Mesothelial cell of epicardium (in vitro differentiated cells): Measurements from ENCODE around the gene FAF1. TPM values are rescaled to one million over a fixed set of nuclear protein-coding genes. Genes with fewer than 3 reads are reported as not detected.

Experiments
- DNase-seq, 2 experiments: peaks; one replicate each; pipeline ENCODE4 v3.0.0; 2021; ENCODE audit warnings: low spot score in 2 of 2; ENCODE audit not compliant: unreplicated experiment in 2 of 2
- H3K27ac Mint-ChIP-seq: 2 replicates; pipeline ENCODE4 v1.8.0; 2021; ENCODE audit warnings: mixed read lengths
- H3K27me3 Mint-ChIP-seq: 2 replicates; pipeline ENCODE4 v1.8.0; 2021; ENCODE audit warnings: low read depth, mixed read lengths
- H3K36me3 Mint-ChIP-seq: 2 replicates; pipeline ENCODE4 v1.8.0; 2021; ENCODE audit warnings: mixed read lengths
- H3K4me1 Mint-ChIP-seq: 2 replicates; pipeline ENCODE4 v1.8.0; 2021; ENCODE audit warnings: mixed read lengths
- H3K4me3 Mint-ChIP-seq: 2 replicates; pipeline ENCODE4 v1.8.0; 2021; ENCODE audit warnings: mild to moderate bottlenecking, moderate library complexity, mixed read lengths
- H3K9me3 Mint-ChIP-seq: 2 replicates; pipeline ENCODE4 v1.8.0; 2021; ENCODE audit warnings: mixed read lengths
- CTCF ChIP-seq: fragments of 200-600 bp; sonication (generic); IDR thresholded peaks from one replicate; pipeline ENCODE4 v1.5.0; 2021; ENCODE audit warnings: antibody characterized with exemption; ENCODE audit not compliant: unreplicated experiment
- total RNA-seq: library from RNA; stranded (reverse); gene quantifications from 3 replicates; pipeline ENCODE4 v1.2.1, GENCODE V29; 2021

Gene FAF1
- total RNA-seq, 1 donor from 2014 or later: 44.4 TPM

DNA sequence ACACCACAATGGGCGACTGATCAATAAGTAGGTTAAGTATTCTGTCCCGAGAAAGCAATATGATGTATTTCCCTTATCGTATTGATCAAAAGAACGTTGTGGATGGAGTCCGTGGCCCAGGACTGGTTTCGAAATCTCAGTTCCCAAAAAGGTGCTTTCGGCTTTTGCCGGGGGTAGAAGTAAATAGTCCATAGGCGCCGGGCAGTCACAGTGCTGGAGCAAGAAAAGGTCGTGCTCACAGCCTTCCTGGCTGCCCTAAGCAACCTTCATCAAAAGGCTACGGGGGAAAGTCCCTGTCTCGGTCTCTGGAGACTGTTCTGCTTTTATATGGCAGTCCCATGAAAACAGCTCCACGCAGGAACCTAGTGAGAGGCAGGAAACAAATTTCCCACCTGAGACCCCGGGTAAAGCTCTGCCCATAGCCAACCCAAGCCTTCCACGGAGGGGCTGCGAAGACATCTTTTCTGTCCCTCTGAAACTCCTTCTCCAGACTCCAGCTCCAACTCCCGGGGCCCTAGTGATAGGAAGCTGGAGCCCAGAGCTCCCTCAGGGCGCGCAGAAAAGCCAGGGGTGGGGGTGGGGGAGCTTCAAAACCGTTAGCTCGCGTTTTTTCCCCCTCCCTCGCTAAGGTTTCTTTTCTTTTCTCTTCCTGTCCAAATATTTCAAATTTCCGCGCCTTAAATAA is 17.0 kb upstream of the FAF1 start:
- no peak overlapping the region for H3K4me3 Mint-ChIP-seq
- peaks cover 6% of the 10 kb centered on the region for H3K4me1 Mint-ChIP-seq
- DNase-seq: no peak
- peaks cover 90% of the 10 kb centered on the region for H3K27me3 Mint-ChIP-seq
- no peaks in the 10 kb centered on the region for H3K36me3 Mint-ChIP-seq
- no peak for TF ChIP-seq CTCF
- no peaks in the 10 kb centered on the region for H3K9me3 Mint-ChIP-seq
- no peak overlapping the region for H3K27ac Mint-ChIP-seq

DNA sequence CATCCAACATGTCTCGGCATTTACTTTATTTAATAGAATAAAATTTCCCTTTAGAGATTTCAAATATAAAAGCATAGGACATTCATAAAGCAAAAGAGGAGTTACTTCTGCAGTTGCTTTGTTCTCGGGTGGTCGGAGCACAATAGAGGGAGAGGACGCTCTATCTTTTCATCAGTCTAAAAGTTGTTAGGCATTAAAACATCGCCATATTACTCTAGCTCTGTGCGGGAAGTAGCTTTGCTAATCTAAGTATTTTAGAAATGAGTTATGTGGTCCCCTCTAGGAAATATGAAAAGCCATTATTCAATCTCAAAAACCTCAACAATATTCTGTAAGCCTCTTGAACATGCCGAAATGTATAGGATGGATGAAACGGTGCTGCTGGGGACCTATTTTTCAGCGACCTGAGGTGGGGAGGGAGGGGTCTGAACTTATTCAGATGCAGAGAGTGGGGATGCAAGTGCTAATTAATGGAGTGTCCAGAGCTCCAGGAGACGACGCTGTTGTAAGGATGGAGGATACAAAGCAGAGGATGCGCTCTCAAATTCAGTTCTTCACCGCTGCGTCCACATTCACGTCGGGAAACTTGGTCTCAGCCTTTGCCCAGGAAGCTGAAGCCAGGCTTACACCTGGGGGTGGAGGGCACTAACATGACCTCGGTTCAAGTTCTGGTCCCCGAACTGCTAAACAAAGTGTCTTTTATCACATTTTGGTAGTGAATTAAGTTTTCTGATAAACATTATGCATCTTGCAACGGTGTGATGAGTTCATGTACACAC is 16.2 kb upstream of the FAF1 start:
- no peaks in the 10 kb centered on the region for H3K36me3 Mint-ChIP-seq
- H3K9me3 Mint-ChIP-seq: no peaks in the 10 kb centered on the region
- no peak overlapping the region for H3K27ac Mint-ChIP-seq
- peaks cover 6% of the 10 kb centered on the region for H3K4me1 Mint-ChIP-seq
- no peak overlapping the region for H3K4me3 Mint-ChIP-seq
- H3K27me3 Mint-ChIP-seq: peaks cover 88% of the 10 kb centered on the region
- no peak for TF ChIP-seq CTCF
- no peak for DNase-seq

DNA sequence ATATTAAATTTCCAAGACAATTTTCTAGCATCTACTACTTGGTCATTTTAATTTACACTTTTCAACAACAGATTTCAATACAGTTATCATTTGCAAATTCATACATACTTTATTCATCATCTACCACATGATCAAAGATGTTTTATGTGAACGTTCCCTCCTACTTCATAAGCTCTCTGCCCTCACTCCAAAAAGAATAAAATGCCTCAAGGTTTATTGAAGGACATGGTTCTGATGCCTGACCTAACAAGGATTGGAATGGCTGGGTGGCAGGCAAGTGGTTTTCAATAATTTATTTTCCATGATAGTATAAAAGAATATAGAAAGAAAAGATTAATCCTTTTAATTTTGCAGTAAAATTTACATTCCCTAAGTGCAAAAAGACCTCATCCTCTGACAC is 15.4 kb upstream of the FAF1 start:
- Mint-ChIP-seq H3K4me1 (peaks cover 9% of the 10 kb centered on the region), H3K27ac (no peak overlapping the region), H3K4me3 (no peak overlapping the region), H3K9me3 (no peaks in the 10 kb centered on the region), H3K27me3 (peaks cover 90% of the 10 kb centered on the region), H3K36me3 (no peaks in the 10 kb centered on the region)
- DNase-seq: no peak
- TF ChIP-seq CTCF: no peak

- H3K4me3 Mint-ChIP-seq: no peak overlapping the region
- TF ChIP-seq CTCF: no peak
- H3K27me3 Mint-ChIP-seq: peaks cover 91% of the 10 kb centered on the region
- DNase-seq: no peak
- peaks cover 18% of the 10 kb centered on the region for H3K4me1 Mint-ChIP-seq
- H3K9me3 Mint-ChIP-seq: no peaks in the 10 kb centered on the region
- no peak overlapping the region for H3K27ac Mint-ChIP-seq
- H3K36me3 Mint-ChIP-seq: no peaks in the 10 kb centered on the region
Measured at GRCh38 chr1:50974618-50974935, 14.5 kb upstream of the FAF1 start.

DNA sequence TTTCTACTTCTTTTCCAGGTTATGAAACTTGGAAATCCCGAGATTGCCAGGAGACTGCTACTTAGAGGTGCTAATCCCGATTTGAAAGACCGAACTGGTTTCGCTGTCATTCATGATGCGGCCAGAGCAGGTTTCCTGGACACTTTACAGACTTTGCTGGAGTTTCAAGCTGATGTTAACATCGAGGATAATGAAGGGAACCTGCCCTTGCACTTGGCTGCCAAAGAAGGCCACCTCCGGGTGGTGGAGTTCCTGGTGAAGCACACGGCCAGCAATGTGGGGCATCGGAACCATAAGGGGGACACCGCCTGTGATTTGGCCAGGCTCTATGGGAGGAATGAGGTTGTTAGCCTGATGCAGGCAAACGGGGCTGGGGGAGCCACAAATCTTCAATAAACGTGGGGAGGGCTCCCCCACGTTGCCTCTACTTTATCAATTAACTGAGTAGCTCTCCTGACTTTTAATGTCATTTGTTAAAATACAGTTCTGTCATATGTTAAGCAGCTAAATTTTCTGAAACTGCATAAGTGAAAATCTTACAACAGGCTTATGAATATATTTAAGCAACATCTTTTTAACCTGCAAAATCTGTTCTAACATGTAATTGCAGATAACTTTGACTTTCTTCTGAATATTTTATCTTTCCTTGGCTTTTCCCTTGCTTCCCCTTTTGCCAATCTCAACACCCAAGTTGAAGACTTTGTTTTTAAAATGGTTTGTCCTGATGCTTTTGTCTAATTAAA is 14.0 kb upstream of the FAF1 start:
- H3K27me3 Mint-ChIP-seq: peaks cover 90% of the 10 kb centered on the region
- DNase-seq: no peak
- H3K9me3 Mint-ChIP-seq: no peaks in the 10 kb centered on the region
- H3K4me3 Mint-ChIP-seq: no peak overlapping the region
- no peak for TF ChIP-seq CTCF
- no peaks in the 10 kb centered on the region for H3K36me3 Mint-ChIP-seq
- H3K27ac Mint-ChIP-seq: no peak overlapping the region
- peaks cover 19% of the 10 kb centered on the region for H3K4me1 Mint-ChIP-seq
